NCI-H2196 (cell line): ENCODE results near the gene ADGRB2.

Experiments
- DNase-seq: peaks from one replicate; lab custom pipeline; 2025; ENCODE audit not compliant: unreplicated experiment; lab: John Stamatoyannopoulos, UW

Gene ADGRB2, protein sequence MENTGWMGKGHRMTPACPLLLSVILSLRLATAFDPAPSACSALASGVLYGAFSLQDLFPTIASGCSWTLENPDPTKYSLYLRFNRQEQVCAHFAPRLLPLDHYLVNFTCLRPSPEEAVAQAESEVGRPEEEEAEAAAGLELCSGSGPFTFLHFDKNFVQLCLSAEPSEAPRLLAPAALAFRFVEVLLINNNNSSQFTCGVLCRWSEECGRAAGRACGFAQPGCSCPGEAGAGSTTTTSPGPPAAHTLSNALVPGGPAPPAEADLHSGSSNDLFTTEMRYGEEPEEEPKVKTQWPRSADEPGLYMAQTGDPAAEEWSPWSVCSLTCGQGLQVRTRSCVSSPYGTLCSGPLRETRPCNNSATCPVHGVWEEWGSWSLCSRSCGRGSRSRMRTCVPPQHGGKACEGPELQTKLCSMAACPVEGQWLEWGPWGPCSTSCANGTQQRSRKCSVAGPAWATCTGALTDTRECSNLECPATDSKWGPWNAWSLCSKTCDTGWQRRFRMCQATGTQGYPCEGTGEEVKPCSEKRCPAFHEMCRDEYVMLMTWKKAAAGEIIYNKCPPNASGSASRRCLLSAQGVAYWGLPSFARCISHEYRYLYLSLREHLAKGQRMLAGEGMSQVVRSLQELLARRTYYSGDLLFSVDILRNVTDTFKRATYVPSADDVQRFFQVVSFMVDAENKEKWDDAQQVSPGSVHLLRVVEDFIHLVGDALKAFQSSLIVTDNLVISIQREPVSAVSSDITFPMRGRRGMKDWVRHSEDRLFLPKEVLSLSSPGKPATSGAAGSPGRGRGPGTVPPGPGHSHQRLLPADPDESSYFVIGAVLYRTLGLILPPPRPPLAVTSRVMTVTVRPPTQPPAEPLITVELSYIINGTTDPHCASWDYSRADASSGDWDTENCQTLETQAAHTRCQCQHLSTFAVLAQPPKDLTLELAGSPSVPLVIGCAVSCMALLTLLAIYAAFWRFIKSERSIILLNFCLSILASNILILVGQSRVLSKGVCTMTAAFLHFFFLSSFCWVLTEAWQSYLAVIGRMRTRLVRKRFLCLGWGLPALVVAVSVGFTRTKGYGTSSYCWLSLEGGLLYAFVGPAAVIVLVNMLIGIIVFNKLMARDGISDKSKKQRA (N-terminal part only)

DNA sequence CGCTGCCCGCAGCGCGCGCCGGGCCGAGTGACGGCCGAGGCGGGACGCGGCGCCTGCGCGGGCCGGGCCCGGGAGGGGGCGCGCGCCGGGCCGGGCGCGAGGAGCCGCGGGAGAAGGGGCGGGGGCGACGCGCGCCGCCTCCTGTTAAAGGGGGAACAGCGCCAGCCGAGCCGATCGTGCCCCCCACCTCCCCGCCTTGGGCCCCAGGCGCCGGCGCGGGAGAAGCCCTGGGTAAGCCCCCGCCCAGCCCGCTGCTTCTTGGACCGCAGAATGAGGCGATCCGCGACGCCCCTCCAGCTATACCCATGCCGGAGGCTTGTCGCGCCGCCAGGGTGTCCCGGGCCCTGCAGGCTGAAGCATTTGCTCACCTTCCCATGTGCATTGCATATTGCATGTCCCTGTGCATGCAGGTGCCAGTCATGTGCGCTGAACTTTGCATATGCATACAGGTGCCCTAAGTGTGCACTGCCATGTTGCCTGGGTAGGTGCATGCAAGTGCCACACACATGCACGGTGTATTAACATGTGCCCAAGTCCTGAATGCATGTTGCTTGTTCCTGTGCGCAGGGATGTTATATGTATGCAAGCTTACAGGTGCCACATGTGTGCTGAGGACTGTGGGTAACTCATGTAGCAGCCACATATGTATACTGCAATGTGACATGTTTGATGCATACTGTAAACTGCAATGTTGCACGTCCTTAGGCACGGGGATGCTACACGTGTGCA is at the start of gene ADGRB2:
Gene ADGRB2 (minus strand): TSS at position 29 of the 729 bp plus-strand sequence. CDS start 7,119 bp downstream, outside the sequence.
- DNase-seq = peak; percentile 56

DNA sequence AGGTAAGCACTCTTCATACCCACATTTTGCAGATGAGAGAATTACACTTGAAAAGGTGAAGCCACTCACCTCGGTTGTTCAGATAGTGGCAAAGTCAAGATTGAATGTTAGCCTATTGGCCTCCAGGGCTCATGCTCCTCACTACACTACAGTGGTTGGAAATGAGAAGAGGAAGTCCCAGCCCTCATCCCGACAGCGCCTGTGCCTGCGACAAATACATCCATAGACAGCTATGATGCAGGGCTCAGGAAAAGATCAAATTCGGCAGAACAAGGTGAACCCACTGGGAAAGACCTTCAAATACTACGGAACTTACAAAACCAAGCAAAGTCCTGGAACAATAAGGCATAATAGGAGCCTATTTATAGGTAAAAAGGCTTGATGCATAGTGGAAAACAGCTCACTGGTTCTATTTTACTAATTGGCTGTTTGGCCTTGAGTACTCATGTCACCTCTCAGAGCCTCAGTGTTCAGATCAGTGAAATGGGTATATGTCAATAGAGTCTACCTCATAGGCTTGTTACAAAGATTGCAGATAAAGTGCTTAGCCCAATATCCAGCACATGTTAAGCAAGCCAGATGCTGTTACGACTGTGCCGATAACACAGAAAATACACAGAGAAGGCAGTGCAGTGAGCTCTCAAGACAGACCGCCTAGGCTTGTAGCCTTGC is 48.2 kb upstream of the ADGRB2 start:
- DNase-seq = no peak

DNA sequence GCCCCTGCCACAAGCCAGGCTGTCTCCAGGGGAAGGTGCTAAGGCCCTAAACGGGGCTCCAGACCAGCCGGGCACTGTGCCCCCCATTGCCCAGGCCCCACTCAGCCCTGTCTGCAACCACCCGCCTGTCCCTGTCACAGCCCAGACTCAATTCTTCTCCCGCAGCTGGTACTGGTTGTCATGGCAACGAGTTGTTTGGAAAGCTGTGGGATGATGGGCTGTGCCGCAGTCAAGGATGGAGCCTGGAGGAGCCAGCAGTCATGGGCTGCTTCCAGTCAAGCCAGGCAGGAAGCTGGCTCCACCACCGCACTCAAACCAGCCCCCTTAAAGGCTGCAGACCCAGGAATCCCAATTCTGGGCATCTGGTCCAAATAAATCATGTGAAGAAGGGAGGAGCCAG is 47.5 kb upstream of the ADGRB2 start:
- DNase-seq = peak; percentile 61

DNA sequence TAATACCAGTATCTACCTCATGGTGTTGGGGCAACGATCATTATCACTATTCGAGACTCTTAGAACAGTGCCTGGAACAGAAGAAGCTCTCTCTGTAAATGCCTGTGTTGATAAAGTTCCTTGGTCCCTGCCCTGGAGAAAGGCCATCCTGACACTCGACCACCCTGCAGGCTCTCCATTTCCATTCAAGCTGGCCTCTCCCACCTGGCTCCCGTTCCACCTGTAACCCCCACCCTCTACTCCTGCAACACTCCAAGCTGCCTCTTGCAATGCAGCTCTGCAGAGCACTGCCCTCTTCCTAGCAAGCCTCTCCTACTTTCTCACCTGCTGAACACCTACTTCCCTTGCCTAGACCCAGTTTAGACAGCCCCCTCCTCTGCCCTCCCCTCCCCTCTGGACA is 45.6 kb upstream of the ADGRB2 start:
- no peak for DNase-seq

DNA sequence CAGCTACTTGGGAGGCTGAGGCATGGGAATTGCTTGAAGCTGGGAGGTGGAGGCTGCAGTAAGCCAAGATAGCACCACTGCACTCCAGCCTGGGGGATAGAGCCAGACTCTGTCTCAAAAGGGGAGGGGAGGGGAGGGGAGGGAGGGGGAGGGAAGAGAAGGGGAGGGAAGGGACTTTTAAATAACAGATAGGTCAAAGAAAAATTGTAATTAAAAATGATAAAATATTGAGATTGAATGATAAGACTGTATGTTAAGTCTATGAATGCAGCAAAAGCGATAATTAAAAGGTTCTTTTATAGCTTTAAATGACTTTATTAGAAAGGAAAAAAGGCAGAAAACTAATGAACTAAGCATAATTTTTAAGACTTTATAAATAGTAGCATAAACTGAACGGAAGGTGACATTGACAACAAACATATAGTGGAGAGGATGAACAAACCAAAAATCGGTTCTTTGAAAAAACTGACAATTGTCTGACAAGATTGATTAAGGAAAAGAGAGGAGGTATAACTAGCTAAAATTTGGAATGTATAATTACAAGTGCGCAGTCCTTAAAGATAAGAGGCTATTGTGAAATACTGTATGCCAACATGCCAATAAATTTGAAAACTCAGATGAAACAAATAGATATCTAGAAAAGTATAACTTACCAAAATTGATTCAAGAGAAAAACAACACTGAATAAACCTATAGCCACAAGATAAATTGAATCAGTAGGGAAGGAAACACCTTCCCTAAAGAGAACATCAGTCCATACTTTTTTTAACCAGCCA is 43.3 kb upstream of the ADGRB2 start:
- no peak for DNase-seq

DNA sequence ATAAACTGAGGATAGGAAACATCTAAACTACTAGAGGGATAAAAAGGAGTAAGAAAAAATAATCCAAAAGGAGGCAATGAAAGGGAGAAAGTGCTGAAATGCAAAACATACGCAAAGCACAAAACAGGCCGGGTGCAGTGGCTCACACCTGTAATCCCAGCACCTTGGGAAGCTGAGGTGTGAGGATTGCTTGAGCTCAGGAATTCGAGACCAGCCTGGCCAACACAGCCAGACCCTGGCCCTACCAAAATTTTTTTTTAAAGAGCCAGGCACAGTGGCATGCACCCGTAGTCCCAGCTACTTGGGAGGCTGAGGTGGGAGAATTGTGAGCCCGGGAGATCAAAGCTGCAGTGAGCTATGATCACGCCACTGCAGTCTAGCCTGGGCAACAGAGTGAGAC is 41.2 kb upstream of the ADGRB2 start:
- no peak for DNase-seq

DNA sequence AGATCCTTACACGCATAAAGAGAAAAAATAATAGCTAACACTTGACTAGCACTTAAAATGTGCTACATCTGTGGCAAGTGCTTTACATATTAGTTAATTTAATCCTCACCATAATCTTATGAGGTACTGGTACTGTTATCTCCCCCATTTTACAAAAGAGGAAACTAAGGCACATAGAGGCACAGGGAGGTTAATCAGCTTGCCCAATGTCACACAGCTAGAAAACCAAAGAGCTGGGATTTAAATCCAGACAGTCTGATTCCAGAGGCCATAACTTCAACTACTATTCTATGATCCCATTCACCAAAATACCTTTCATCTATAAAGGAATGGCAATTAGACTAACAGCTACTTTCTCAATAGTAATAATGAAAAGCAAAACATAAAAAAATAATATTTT is 40.0 kb upstream of the ADGRB2 start:
- DNase-seq = no peak

DNA sequence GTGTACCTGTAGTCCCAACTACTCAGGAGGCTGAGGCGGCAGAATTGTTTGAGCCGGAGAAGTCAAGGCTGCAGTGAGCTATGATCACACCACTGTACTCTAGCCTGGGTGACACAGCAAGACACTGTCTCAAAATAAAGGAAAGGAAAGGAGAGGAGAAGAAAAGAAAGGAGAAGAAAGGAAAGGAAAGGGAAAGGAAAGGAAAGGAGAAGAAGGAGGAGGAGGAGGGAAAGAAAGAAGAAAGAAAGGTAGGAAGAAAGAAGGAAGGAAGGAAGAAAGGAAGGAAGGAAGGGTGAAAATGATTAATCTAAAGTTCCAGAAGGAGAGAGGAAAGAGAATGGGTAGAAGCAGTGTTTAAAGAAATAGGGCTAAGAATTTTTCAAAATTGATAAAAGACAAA is 39.5 kb upstream of the ADGRB2 start:
- DNase-seq = no peak

DNA sequence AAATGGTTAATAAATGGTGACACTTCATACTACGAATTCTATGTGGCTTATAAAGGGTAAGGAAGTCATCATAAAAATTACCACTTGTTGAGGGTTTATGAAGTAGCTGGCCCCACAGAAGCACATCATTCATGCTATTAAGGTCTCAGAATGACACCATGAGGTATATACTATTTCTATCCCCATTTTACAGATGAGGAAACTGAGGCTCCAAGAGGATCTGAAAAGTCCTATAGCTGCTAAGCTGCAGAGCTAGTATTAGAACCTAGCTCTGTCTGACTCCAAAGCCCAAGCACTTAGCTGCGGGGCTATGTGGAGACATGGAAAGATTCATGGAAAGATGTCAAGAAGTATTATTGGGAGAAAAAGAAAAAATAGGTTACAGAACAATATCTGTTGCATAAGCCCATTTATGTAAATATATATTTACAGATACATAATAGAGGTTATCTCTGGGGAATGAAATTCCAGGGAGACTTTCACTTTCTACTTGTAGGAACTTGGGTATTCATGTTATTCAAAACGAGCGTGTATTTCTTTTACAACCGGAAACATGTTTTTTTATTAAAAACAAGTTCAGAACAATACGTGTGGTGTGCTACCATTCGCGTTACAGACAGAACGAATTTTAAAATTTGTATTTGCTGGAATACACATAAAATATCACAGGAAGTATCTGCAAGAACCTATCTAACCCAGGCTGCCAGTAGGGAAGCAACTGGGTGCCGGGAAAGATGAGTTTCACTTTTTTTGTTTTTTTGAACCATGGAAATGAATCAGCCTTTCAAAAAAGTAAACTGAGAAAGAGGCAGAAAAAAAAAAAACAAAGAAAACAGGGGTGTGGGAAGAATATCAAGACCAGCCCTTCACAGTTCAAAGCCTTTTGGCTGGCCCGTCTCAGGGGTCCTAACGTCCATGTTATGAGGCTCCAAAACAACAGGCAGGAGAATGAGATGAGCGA is 38.3 kb upstream of the ADGRB2 start:
- no peak for DNase-seq

DNA sequence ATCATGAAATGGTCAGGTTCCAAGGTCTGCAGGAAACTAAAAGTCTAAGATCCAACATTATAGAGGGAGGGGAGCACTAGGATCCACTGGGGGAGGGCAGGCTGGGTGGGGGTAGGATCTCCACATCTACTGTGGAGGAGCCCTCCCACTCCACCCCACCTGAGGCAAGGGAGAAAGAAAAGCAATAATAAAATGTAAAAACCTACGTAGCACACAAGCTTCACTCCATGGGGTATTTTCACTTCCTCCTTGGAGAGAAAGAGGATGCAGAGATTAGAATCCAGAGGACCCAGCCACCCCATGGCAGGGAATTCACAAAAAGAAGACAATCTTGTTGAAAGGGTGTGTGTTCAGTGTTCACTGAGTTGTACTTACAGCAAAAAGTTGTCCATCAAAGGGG is 37.3 kb upstream of the ADGRB2 start:
- no peak for DNase-seq

DNA sequence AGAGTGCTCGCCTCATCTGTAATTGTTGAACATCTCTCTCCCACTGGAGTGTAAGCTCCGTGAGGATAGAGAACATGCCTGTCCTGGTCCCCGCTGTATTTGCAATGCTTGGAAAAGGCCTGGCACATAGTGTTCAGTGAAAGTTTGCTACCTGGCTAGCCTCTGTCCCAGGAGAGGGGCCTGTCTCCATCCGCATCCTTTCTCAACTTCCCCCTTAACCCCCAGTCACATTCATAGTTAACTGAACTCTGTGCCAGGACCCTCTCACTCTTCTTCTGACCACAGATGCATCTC is 36.5 kb upstream of the ADGRB2 start:
- DNase-seq = no peak

DNA sequence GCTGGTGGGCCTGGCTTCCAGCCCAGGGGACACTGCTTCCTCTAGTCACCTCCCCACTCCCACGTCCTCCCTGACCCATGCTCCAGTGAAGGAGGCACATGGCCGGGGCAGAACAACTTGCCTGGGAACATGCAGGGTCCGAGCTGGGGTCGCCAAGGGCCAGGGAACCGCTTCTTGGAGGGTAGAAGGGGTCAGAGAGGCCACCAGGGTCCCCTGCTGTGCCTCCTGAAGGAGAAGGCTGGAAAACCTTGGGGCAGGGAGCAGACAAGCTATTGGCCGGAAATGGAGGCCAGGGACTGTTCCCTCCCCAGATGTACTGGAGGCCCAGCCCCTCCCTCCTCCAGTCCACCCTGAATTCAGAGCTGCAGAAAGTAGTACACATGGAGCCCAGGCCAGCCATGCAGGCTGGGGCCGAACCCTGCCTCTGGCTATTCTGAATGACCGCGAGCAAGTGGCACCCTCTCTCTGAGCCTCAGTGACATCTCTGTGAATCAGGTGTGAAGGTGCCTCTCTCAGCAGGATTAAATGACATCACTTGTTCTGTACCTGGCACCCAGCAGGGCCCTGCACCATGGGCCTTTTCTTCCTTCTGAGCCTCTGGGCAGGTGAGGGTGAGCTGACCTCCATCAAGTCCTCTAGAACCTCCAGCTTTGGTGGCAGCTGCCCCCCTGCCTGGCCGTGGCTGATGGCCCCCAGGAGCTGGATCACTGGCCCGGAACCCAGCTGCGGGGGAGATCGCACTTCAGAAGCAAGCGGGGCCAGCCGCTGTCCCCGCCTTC is 35.9 kb upstream of the ADGRB2 start:
- DNase-seq = no peak

DNA sequence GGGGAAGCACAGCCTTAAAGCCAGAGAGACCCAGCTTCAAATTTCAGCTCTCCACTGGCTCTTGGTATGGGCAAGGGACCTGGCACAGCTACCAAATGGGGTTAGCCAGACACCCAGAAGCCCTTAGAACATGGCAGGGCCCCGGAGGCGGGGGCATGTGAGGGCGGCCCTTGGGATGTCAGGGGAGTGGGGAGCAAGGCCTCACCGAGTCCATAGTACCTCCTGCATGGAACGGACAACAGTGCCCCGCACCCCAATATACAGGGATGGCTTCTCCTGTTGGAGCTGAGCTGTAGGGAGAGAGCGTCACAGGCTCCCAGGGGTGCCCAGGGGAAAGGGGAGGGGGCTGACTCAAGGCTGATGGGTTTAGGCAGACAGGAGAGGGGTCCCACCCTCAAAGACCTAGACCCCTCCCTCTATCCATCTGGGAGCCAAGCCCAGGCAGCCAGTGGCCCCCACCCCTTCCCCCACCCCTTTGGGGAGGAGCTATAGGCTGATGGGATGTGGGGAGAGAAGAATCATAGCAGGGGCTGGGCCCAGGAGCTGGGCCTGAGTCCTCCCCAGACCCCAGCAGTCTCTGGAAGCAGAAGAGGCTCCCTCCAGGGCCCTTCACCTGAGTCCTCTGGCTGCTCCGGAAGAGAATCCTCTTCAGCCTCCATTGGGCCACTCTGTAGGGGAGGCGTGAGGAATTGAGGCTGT is 35.2 kb upstream of the ADGRB2 start:
- no peak for DNase-seq

DNA sequence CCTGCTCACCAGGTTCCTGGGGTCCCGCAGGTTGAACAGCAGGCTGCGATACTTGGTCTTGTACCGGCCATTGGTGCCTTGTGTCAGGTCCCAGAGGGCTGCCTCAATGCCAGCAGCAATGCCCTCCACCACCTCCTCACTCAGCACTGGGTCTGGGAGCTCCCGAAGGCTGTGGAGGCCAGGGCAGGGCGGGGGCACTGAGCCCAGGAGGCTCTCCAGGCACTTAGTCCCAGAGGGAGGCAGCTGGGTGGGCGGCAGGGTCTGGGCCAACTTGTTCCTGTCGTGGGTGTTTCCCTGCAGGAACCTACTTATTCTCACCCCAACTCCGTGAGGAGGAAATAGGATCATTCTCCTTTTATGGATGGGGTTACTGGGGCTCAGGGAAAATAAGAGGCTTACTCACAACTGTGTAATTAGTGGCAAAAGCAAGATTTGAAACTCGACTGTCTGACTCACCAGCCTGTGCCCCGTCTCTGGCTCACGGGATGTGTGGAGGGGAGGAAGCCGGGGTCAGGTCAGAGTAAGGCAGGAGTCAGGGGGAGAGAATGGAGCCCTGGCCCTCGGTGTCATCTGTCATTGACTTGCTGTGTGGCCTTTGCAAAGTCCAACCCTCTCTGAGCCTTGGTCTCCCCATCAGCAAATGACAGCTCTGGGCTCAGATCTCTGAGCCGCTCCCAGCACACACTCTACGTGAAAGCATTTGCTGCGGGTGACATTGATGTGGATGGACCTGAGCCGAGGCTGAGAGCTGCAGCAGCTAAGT is 34.5 kb upstream of the ADGRB2 start:
- no peak for DNase-seq

DNA sequence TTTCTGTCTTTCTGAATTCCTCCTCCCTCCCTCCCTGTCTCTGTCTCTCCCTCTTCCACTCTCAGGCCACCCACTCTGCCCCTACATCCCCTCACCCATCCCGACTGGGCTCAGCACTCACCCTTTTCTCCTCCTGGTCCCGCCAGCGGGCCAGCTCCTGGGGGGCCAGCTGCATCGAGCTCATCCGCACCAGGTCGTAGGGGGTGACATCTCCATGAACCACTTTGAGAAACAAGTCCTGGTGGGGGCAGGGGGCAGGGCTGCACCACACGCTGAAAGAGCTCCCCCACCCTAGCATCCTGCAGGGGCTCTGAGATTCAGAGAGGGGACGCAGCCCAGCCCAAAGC is 33.9 kb upstream of the ADGRB2 start:
- DNase-seq = no peak

DNA sequence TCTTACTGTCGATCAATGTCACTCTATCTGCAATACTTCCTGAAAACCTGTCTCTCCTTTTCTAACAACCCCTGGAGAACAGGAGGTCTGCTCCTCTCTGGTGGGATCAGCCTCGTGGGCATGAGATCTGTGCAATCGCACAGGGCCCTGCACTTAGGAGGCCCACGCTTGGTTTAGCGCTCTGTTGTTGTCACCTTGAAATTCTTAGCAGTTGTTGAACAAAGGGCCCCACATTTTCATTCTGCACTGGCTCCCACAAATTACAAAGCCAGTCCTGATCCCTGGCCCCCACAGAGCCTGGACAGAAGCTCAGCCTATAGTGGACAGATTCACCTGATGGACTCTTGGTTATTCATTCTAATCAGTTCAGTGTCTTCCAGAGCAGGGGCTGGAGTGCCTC is 33.1 kb upstream of the ADGRB2 start:
- DNase-seq = no peak

DNA sequence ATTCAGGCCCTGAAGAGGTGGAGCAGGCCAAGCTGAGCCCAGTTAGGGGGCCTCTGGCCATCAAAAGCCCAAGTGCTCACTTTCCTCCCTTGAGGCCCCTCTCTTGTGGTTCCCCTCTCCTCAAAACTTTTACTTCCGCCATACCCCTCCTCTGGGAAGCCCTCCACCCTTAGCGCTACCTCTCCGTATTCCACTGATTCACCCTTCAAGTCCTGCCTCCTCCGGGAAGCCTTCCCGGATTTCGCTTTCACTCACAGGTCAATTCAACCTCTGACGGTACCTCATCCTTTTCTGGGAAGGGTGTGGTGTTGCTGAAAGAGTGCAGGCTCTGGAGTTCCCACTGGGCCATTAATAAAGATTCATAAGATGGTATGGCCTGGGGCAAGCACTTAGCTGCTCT is 32.6 kb upstream of the ADGRB2 start:
- DNase-seq = no peak
